Measurements from ENCODE around the gene LRIT1. TPM values are rescaled to one million over a fixed set of nuclear protein-coding genes. Genes with fewer than 3 reads are reported as not detected.
A peak's percentile ranks its signal among the peaks of the same experiment; 100 is the strongest.

Gene LRIT1
- total RNA-seq, 1 donor: not detected

DNA sequence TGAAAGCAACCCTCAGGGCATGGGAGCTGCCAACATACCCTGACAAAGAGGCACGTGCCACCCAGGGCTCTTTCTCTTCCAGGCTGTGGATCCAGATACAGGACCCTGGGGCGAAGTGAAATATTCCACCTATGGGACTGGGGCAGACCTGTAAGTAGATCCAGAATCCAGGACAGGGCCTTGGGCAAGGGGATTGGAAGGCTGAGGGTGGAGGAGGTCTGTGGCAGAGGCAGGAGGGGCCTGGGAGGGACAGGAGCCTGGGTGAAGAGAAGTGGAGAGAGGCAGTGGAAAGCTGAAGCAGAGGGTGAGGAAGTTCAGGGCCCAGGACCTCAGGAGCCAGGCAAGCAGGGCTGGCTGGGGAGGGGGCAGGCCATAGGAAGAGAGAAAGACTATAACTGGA lies 29.8 kb downstream of the LRIT1 start:
- Histone ChIP-seq H3K79me2 (ENCODE audit: insufficient read depth, low read length) (no peaks in the 10 kb centered on the region), H3K9me3 (ENCODE audit: low read depth, low read length) (no peaks in the 10 kb centered on the region), H3K4me2 (ENCODE audit: insufficient read depth, low read length) (no peak overlapping the region), H2AFZ (ENCODE audit: low read length) (no peak overlapping the region), H3K36me3 (ENCODE audit: insufficient read depth, low read length) (no peaks in the 10 kb centered on the region), H3K27ac (ENCODE audit: low read depth, low read length) (no peak overlapping the region), H3K27me3 (ENCODE audit: insufficient read depth, low read length) (no peaks in the 10 kb centered on the region), H3K4me1 (ENCODE audit: insufficient read depth, low read length) (no peaks in the 10 kb centered on the region), H4K20me1 (ENCODE audit: insufficient read depth, low read length) (no peaks in the 10 kb centered on the region), H3K4me3 (ENCODE audit: insufficient read depth, low read length) (no peak overlapping the region)
- TF ChIP-seq, protein P1, sequence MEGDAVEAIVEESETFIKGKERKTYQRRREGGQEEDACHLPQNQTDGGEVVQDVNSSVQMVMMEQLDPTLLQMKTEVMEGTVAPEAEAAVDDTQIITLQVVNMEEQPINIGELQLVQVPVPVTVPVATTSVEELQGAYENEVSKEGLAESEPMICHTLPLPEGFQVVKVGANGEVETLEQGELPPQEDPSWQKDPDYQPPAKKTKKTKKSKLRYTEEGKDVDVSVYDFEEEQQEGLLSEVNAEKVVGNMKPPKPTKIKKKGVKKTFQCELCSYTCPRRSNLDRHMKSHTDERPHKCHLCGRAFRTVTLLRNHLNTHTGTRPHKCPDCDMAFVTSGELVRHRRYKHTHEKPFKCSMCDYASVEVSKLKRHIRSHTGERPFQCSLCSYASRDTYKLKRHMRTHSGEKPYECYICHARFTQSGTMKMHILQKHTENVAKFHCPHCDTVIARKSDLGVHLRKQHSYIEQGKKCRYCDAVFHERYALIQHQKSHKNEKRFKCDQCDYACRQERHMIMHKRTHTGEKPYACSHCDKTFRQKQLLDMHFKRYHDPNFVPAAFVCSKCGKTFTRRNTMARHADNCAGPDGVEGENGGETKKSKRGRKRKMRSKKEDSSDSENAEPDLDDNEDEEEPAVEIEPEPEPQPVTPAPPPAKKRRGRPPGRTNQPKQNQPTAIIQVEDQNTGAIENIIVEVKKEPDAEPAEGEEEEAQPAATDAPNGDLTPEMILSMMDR (IDR thresholded peaks at IDR 0.05; ENCODE audit: extremely low read depth, low read depth, low read length): no peak
- DNase-seq (ENCODE audit: insufficient read length, low spot score, missing footprints): no peak

DNA sequence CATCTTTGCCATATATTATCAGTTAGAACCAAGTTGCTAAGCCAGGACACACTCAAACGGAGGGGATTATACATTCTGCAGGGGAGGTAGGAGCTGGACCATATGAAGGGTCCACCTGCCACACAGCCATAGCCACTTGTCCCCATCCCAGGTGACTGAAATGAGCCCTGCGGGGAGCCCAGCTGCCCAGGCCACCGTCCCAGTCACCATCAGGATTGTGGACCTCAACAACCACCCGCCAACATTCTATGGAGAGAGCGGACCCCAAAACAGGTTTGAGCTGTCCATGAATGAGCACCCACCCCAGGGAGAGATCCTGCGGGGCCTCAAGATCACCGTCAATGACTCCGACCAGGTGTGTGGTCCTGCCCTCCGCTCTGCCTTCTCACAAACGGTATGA lies 33.3 kb downstream of the LRIT1 start:
- no peaks in the 10 kb centered on the region for H3K27me3 ChIP-seq (ENCODE audit: insufficient read depth, low read length)
- no peak overlapping the region for H2AFZ ChIP-seq (ENCODE audit: low read length)
- H3K79me2 ChIP-seq (ENCODE audit: insufficient read depth, low read length): no peaks in the 10 kb centered on the region
- no peak overlapping the region for H3K4me3 ChIP-seq (ENCODE audit: insufficient read depth, low read length)
- TF ChIP-seq, protein P1 (IDR thresholded peaks at IDR 0.05; ENCODE audit: extremely low read depth, low read depth, low read length): no peak
- no peak overlapping the region for H3K27ac ChIP-seq (ENCODE audit: low read depth, low read length)
- H3K4me2 ChIP-seq (ENCODE audit: insufficient read depth, low read length): no peak overlapping the region
- DNase-seq (ENCODE audit: insufficient read length, low spot score, missing footprints): no peak
- no peaks in the 10 kb centered on the region for H3K36me3 ChIP-seq (ENCODE audit: insufficient read depth, low read length)
- no peaks in the 10 kb centered on the region for H3K9me3 ChIP-seq (ENCODE audit: low read depth, low read length)
- no peaks in the 10 kb centered on the region for H3K4me1 ChIP-seq (ENCODE audit: insufficient read depth, low read length)
- no peaks in the 10 kb centered on the region for H4K20me1 ChIP-seq (ENCODE audit: insufficient read depth, low read length)

DNA sequence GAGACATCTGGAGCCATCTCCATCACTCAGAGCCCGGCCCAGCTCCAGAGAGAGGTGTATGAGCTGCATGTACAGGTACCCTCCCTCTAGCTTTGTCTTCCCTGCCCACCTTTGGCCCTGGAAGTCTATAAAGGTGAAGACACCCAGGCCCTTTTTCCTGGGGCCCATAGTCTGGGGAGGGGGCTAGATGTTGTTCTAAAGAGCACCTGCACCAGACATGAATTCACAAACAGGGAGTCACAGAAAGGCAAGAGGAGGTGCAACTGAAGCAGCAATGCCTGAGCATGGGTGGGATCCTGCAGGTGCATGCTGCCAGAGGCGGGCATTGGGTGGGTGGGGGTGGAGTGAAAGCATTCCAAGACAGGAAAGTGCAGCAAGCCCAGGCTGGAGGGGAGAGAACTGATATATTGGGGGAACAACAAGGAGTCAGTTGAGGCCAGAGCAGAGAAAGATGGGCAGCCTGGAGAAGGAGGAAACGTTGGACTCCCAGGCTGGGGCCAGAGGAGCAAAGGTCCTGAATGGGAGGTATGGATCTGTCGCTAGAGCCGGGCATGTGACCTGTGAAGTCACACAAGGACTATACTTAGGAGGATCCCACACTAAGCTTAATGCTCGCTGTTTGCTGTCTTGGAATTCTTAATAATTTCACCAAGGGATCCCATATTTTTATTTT lies 35.4 kb downstream of the LRIT1 start:
- Histone ChIP-seq H3K4me1 (ENCODE audit: insufficient read depth, low read length) (no peaks in the 10 kb centered on the region), H4K20me1 (ENCODE audit: insufficient read depth, low read length) (no peaks in the 10 kb centered on the region), H3K27me3 (ENCODE audit: insufficient read depth, low read length) (no peaks in the 10 kb centered on the region), H3K27ac (ENCODE audit: low read depth, low read length) (no peak overlapping the region), H3K4me3 (ENCODE audit: insufficient read depth, low read length) (no peak overlapping the region), H3K4me2 (ENCODE audit: insufficient read depth, low read length) (no peak overlapping the region), H3K79me2 (ENCODE audit: insufficient read depth, low read length) (no peaks in the 10 kb centered on the region), H3K36me3 (ENCODE audit: insufficient read depth, low read length) (no peaks in the 10 kb centered on the region), H3K9me3 (ENCODE audit: low read depth, low read length) (no peaks in the 10 kb centered on the region), H2AFZ (ENCODE audit: low read length) (no peak overlapping the region)
- no peak for DNase-seq (ENCODE audit: insufficient read length, low spot score, missing footprints)
- TF ChIP-seq, protein P1 (IDR thresholded peaks at IDR 0.05; ENCODE audit: extremely low read depth, low read depth, low read length): no peak

DNA sequence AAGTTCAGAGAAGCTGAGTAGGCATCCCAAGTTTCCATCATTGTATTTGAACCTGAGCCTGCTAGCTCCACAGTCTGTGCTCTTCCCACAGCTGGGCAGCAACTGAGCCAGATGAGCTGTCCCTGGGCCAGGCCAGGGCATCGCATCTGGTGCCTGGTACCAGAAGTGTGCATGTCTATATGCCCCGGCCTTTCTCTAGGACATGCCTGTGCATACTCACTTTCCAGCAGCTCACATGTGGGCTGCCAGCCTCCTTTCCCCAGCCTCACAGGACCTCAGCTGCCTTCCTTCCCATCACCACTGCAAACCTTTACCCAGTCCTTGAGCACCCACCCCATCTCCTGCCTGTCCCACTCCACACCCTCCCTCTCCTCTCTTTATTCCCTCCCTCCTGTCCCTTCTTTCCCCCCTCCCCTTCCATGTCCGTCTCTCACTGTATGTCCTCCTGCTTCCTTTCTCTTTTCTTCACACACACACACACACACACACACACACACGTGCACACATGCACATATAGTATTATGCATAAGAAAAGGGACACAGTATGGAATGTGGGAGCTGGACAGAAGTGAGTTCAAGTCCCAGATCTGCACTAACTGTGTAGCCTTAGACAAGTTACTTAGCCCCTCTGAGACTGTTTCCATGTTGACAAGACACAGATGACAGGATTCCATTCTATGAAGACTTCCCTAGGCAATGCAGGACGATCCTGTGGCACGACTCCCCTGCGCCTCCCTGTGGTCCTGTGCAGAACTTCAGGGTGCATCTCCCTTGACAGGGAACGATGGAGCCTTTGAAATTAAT lies 36.1 kb downstream of the LRIT1 start:
- H2AFZ ChIP-seq (ENCODE audit: low read length): no peak overlapping the region
- no peak overlapping the region for H3K4me3 ChIP-seq (ENCODE audit: insufficient read depth, low read length)
- no peaks in the 10 kb centered on the region for H3K4me1 ChIP-seq (ENCODE audit: insufficient read depth, low read length)
- H4K20me1 ChIP-seq (ENCODE audit: insufficient read depth, low read length): no peaks in the 10 kb centered on the region
- no peaks in the 10 kb centered on the region for H3K79me2 ChIP-seq (ENCODE audit: insufficient read depth, low read length)
- DNase-seq (ENCODE audit: insufficient read length, low spot score, missing footprints): peak; percentile 92
- no peaks in the 10 kb centered on the region for H3K9me3 ChIP-seq (ENCODE audit: low read depth, low read length)
- no peaks in the 10 kb centered on the region for H3K27me3 ChIP-seq (ENCODE audit: insufficient read depth, low read length)
- H3K4me2 ChIP-seq (ENCODE audit: insufficient read depth, low read length): no peak overlapping the region
- TF ChIP-seq, protein P1 (IDR thresholded peaks at IDR 0.05; ENCODE audit: extremely low read depth, low read depth, low read length): peak; percentile 87
- H3K27ac ChIP-seq (ENCODE audit: low read depth, low read length): no peak overlapping the region
- no peaks in the 10 kb centered on the region for H3K36me3 ChIP-seq (ENCODE audit: insufficient read depth, low read length)

Measured in osteoblast (primary cell).